Nephron (organoid): Measurements from ENCODE around the gene SLC25A13.

Experiments used
- H3K27ac Mint-ChIP-seq, 3 experiments: 2 replicates each; pipeline ENCODE4 v1.8.0; 2020; ENCODE audit warnings: mixed read lengths in 3 of 3, mild to moderate bottlenecking in 2 of 3, moderate library complexity in 1 of 3
- H3K27me3 Mint-ChIP-seq: 2 replicates; pipeline ENCODE4 v1.8.0; 2021; ENCODE audit warnings: low read depth, mild to moderate bottlenecking, moderate library complexity, mixed read lengths
- H3K36me3 Mint-ChIP-seq: 2 replicates; pipeline ENCODE4 v1.8.0; 2020; ENCODE audit warnings: low read depth, mixed read lengths
- H3K4me1 Mint-ChIP-seq: 2 replicates; pipeline ENCODE4 v1.8.0; 2020; ENCODE audit warnings: mixed read lengths
- H3K4me3 Mint-ChIP-seq, 3 experiments: 2 replicates each; pipeline ENCODE4 v1.8.0; 2020; ENCODE audit warnings: mild to moderate bottlenecking in 3 of 3, mixed read lengths in 3 of 3, moderate library complexity in 2 of 3
- H3K9me3 Mint-ChIP-seq: 2 replicates; pipeline ENCODE4 v1.8.0; 2020; ENCODE audit warnings: mixed read lengths
- CTCF ChIP-seq, 3 experiments: fragments of 200-600 bp; sonication (generic); IDR thresholded peaks; one replicate each; pipeline ENCODE4 v1.5.0; 2021; ENCODE audit warnings: antibody characterized with exemption in 3 of 3; ENCODE audit not compliant: unreplicated experiment in 3 of 3

Gene SLC25A13

GRCh38 chr7:96238976-96239766 is 82.7 kb downstream of the SLC25A13 start:
- H3K4me3 Mint-ChIP-seq = no peak overlapping the region
- H3K4me1 Mint-ChIP-seq = peaks cover 48% of the 10 kb centered on the region
- H3K9me3 Mint-ChIP-seq = no peaks in the 10 kb centered on the region
- TF ChIP-seq CTCF (IDR thresholded peaks at IDR 0.05; ENCODE audit: unreplicated experiment in 3 of 3) = no peak
- no peak overlapping the region for H3K27ac Mint-ChIP-seq
- no peaks in the 10 kb centered on the region for H3K27me3 Mint-ChIP-seq
- peaks cover 3% of the 10 kb centered on the region for H3K36me3 Mint-ChIP-seq

- H3K4me3 Mint-ChIP-seq = no peak overlapping the region
- H3K36me3 Mint-ChIP-seq = peaks cover 5% of the 10 kb centered on the region
- no peaks in the 10 kb centered on the region for H3K27me3 Mint-ChIP-seq
- no peak for TF ChIP-seq CTCF (IDR thresholded peaks at IDR 0.05; ENCODE audit: unreplicated experiment in 3 of 3)
- no peaks in the 10 kb centered on the region for H3K9me3 Mint-ChIP-seq
- H3K4me1 Mint-ChIP-seq = peaks cover 50% of the 10 kb centered on the region
- peak overlapping the region in 2 of 3 experiments; percentile 28 to 61 for H3K27ac Mint-ChIP-seq
These were observed 83.4 kb downstream of the SLC25A13 start for GRCh38 chr7:96238474-96238873.

GRCh38 chr7:96237040-96237439 is 84.9 kb downstream of the SLC25A13 start:
- Mint-ChIP-seq H3K4me3 (no peak overlapping the region), H3K9me3 (no peaks in the 10 kb centered on the region), H3K36me3 (peaks cover 15% of the 10 kb centered on the region), H3K27me3 (no peaks in the 10 kb centered on the region), H3K4me1 (peaks cover 50% of the 10 kb centered on the region), H3K27ac (peak overlapping the region; percentile 11 to 85 (median 45))
- no peak for TF ChIP-seq CTCF (IDR thresholded peaks at IDR 0.05; ENCODE audit: unreplicated experiment in 3 of 3)

GRCh38 chr7:96236198-96237039 is 85.5 kb downstream of the SLC25A13 start:
- Mint-ChIP-seq H3K4me1 (peaks cover 50% of the 10 kb centered on the region), H3K9me3 (no peaks in the 10 kb centered on the region), H3K36me3 (peaks cover 22% of the 10 kb centered on the region), H3K27me3 (no peaks in the 10 kb centered on the region), H3K4me3 (peak overlapping the region in 2 of 3 experiments; percentile 26 to 56), H3K27ac (peak overlapping the region; percentile 81 to 91 (median 85))
- TF ChIP-seq CTCF (IDR thresholded peaks at IDR 0.05; ENCODE audit: unreplicated experiment in 3 of 3) = no peak

- peak overlapping the region; percentile 35 to 85 (median 74) for H3K27ac Mint-ChIP-seq
- TF ChIP-seq CTCF (IDR thresholded peaks at IDR 0.05; ENCODE audit: unreplicated experiment in 3 of 3) = no peak
- H3K27me3 Mint-ChIP-seq = no peaks in the 10 kb centered on the region
- H3K36me3 Mint-ChIP-seq = peaks cover 32% of the 10 kb centered on the region
- H3K4me1 Mint-ChIP-seq = peaks cover 50% of the 10 kb centered on the region
- no peak overlapping the region for H3K4me3 Mint-ChIP-seq
- H3K9me3 Mint-ChIP-seq = no peaks in the 10 kb centered on the region
These were observed 86.6 kb downstream of the SLC25A13 start for GRCh38 chr7:96235281-96235680.
